H4 (cell line): ENCODE data around the gene EEF1A2. TPM values are rescaled to one million over a fixed set of nuclear protein-coding genes. Genes with fewer than 3 reads are reported as not detected.
"Not testable (repeated sequence)": the region's sequence is repeated elsewhere in the genome, so short reads cannot be mapped to it uniquely, and the experiment has no call there.

Experiments
- DNase-seq: peaks from one replicate; pipeline ENCODE4 v3.0.0-alpha.2; 2015; ENCODE audit warnings: low spot score
- total RNA-seq: library from RNA; depleted of rRNA; stranded (reverse); fragments of >200 nt; shearing (Covaris generic); gene quantifications from 2 replicates; pipeline ENCODE4 v1.2.3, GENCODE V29; 2014

The EEF1A2 gene
- total RNA-seq, 1 experiment from 2014 or later: 181 TPM

DNA sequence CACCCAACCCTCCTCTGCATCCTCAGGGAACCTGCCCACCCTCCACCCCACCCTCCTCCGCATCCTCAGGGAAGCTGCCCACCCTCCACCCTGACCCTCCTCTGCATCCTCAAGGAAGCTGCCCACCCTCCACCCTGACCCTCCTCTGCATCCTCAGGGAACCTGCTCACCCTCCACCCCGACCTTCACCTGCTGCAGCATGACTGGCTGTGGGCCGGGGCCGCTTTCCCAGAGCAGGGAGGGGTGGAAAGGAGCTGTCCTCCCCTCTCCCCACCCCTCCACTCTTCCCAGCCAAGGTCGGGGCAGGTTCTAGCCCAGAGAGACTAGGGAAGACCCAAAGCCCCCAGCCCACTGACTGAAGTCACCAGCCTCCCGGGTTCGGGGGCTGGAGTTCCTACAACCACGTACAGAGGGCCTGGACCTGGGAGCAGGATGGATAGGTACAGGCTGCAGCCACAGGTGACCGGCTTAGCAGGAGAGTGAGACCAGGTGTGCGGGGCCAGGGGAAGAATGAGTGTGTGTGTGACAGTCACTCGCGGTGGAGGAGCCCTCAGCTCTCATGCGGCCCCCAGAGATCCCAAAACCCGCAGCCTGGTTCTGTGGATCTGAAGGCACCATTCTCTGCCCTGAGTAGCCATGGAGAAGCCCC lies 11.6 kb downstream of the EEF1A2 start:
- no peak for DNase-seq

DNA sequence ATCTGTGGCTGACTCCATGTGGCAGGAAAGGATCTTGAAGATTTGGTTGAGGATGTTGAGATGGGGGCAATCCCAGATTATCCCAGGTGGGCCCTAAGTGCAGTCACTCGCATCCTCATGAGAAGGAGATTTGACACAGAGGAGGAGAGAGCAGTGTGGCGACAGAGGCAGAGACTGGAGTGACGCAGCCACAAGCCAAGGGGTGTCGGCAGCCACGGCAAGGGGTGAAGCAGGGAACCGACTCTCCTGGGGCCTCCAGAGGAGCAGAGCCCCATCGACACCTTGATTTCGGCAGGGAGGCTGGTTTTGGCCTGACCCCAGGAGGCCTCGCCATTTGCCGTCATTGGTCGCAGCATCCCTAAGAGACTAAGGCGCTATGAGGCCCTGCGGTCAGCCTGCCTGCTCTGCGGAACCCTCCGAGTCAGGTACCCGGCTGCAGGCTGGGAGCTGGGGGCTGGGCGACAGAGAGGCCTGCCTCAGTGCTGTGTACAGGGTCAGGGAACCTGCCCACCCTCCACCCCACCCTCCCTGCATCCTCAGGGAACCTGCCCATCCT lies 12.5 kb downstream of the EEF1A2 start:
- DNase-seq: no peak

DNA sequence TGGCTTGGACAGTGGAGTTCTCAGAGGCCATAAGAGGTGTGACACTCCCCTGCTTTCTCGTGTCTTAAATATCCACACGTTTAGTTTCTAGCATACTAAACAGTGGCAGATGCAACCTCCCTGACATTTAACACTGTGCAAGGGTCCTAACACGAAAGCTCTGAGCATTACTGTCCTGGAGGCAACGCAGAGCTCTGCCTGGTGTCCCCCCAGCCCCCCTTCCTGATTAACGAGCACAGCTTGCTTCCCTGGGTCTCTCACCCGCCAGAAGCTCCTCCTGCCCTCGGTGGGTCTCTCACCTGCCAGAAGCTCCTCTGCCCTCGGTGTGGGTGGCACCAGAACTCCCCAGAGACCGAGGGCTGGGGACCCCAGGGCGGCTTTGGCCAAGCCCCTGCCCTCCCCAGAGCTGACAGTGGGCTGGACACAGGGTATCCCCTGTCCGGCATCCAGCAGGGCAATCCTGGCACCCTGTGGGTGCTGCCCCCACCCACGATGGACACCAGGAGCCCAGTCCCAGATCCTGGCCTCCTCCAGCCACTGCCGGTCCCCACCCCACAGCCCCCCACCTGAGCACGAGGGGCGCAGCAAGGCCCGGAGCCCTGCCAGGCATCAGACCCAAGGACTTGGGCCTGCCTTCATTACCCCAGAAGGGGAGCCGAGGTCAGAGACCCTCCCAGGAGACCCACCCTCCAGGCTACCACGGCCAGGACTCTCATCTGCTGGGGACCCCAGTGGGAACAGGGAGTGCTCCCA lies 14.1 kb downstream of the EEF1A2 start:
- DNase-seq: no peak

DNA sequence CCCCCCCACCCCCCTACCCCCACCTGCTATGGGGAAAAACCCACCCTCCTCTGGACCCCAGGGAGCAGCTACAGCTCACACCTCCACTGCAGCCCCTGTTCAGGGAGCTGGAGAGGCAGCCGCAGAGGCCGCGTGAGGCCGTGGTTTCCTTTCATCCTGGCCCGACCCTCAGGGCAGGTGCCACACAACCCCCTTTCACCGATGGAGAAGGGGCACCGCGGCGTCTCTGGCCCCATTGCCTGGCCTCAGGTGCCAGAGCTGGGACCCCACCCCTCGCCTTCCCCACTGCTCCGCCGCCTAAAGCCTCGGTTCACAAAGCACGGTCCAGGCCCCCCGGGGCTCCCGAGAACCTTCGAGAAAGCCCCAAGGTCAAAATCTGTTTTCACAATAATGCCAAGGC lies 14.6 kb downstream of the EEF1A2 start:
- no peak for DNase-seq

DNA sequence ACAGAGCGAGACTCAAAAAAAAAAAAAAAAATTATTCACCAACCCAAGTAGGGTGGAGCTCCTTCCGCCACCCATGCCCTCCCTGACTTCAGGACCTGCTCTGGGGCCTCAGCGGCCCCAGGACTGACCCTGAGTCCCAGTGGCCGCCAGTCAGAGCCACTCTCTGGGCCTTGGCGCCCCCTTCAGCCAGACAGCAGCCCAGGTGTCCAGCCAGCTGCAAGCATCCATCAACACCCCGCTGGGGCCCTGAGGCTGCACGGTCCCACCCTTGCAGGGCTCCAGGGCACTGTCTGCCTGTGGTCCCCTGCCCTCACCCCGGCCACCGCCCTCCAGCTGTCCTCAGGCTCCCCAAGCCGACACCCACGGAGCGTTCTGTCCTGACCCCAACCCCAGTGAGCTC lies 15.0 kb downstream of the EEF1A2 start:
- no peak for DNase-seq

DNA sequence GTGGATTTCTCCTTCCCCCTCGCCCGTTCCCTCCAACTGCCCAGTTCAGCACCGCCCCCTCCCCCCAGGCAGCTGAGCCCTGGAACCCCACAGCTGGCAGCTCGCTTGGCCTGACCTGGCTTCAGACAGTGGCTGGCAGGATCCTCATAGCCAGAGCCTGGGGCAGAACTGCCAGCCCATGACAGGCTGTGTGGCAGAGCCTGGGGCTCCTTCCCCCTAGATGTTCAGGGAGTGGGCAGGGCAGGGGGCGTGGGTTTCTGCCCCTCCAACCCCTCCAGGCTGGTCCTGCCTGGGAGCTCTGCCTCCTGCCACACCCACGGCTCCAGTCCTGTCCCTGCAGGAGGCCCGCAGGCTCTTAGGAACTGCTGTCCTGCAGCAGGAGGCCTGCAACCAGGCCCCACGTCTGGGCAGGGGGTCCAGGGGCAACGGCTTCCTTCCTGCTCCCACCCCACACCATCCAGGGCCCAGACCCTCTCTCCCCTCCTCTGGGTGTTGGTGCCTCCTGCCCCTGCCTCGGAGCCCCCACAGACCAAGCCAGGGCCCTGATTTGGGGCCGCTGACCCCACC lies 16.8 kb downstream of the EEF1A2 start:
- no peak for DNase-seq

DNA sequence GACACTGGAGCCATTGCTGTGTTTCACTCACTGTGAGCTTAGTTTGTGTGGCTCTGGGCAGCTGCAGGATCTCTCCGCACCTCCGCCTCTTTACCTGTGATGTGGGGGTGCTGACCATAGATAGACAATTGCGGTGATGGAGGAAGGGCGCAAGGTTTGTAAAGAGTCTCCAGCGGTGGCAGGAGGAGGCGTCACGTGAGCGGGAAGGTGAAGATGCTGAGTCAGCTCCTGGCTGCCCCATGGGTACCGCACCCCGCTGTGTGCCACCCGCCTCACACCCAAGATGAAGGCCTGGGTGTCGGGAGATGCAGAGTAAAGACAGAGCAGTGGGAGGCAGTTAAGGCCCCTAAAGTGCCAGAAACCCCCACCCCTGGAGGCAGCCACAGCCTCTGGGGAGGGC lies 17.4 kb downstream of the EEF1A2 start:
- DNase-seq: no peak

DNA sequence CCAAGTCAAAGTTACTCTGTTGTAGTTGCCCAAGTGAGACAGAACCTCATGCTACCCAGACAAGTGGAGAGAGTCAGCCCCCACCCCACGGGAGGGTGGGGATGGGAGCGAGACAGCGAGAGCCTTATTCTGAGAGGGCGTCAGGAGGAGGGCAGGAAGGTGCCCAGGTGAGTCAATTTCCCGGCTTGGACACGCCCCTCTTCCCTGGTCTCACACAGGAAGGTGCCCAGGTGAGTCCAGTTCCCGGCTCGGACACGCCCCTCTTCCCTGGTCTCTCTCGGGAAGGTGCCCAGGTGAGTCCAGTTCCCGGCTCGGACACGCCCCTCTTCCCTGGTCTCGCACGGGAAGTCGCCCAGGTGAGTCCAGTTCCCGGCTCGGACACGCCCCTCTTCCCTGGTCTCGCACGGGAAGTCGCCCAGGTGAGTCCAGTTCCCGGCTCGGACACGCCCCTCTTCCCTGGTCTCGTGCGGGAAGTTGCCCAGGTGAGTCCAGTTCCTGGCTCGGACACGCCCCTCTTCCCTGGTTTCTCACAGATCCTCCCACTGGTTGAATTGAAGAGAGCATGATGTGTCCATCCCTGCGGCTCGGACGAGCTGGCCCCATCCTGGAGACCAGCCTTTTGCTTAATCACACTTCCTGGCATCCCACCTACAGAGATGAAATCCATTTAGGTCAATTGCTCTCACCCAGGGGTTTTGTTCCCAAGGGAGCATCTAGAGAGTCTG lies 19.0 kb downstream of the EEF1A2 start:
- DNase-seq: not testable (repeated sequence)

DNA sequence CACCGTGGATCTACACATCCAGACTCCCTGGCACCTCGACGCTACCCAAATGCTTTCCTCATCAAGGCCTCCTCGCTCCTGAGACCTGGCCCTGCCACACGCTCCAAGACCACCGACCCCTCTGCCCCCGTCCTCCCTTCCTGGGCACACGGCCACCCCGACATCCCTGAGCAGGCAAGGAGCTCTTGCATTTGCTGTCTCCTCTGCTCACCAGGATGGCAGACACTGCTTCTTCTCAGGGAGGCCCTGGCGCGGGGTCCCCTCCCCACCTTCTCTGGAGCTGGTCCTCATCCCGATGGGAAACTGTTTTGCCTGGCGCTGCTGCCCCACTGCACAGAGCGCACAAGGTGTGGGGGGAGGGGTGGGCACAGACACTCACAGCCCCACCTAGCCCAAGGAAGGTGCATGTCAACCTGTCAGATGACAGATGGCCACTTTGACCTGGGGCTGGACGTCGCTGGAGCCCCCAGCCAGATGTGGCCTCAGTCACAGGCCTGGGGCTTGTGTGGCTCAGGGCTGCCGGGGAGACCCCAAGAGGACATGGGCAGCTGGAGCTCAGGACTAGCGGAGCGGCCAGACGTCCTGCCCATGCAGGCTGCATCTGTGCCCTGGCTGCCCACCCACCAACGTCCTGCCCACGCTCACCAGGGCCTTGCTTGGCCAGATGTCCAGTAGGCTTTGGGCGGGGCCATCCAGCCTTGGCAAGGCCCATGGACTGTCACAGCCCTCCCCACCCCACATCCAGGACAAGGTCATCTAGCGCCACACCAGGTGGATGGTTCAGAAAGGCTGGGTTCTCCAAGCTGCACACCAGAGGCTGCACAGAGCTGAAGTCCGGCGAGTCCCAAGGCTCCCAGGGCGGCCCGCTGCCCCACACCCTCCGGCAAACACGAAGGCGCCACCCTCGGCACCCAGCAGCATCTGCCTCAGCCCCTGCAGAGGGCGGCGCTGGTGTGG lies 20.3 kb downstream of the EEF1A2 start:
- no peak for DNase-seq

DNA sequence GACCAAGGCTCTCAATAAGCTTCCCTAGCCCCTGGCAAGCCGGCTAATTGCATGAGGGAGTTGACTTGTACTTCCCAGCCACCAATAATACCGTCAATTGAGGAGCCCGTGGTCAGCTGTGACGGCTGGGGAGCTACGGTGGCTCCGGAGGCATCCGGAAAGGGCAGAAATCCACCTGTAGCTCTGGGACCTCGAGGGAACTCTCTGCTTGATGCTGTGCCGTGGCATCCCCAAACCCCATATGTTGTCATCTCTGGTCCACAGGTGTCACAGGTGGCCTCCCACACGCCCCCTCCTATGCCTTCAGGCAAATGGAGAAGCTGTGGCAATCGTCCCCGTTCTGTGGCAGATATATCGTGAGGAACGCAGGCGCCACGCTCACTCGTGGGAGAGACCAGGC lies 20.9 kb downstream of the EEF1A2 start:
- no peak for DNase-seq

DNA sequence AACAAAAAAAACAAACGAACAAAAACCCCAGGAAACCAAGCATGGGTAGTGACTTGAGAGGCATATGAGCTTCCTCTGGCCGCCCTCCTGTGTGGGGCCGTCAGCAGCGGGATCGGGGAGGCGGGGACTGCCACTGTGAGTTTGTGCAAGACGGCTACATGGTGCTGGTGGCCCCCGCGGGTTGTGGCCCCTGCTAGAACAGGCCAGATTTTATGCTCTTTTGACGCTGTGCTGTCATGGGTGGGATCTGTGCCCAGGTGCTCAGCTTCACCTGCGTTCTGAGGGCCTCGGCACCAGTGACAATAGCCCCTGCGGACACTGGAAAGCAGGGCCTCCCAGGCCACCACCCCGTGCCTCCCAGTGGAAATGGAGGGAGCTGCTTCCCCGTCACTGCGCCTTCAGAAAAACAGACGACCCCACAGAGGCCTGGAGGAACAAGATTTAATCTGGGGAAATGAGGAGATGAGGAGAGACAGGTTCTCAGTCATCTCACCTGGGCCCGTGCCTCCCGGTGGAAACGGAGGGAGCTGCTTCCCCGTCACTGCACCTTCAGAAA lies 21.7 kb downstream of the EEF1A2 start:
- DNase-seq: no peak

DNA sequence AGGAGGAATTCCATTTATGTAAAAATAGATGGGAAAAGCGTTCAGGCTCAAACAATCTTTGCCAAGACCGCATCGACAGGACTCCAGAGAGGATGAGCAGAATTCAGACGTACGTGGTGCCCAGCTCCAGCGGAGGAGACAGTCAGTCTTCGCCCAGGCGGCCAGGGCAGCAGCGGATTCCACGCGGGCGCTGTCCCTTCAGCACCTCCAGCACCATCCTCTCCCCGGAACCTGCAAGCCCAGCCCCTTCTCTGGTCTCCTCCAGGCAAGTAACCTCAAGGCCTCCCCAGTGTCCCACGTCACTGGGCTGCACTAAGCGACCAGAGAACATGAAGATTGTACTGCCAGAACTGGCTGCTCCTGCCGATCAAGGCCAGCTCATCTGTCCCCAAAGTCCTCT lies 23.7 kb downstream of the EEF1A2 start:
- no peak for DNase-seq

DNA sequence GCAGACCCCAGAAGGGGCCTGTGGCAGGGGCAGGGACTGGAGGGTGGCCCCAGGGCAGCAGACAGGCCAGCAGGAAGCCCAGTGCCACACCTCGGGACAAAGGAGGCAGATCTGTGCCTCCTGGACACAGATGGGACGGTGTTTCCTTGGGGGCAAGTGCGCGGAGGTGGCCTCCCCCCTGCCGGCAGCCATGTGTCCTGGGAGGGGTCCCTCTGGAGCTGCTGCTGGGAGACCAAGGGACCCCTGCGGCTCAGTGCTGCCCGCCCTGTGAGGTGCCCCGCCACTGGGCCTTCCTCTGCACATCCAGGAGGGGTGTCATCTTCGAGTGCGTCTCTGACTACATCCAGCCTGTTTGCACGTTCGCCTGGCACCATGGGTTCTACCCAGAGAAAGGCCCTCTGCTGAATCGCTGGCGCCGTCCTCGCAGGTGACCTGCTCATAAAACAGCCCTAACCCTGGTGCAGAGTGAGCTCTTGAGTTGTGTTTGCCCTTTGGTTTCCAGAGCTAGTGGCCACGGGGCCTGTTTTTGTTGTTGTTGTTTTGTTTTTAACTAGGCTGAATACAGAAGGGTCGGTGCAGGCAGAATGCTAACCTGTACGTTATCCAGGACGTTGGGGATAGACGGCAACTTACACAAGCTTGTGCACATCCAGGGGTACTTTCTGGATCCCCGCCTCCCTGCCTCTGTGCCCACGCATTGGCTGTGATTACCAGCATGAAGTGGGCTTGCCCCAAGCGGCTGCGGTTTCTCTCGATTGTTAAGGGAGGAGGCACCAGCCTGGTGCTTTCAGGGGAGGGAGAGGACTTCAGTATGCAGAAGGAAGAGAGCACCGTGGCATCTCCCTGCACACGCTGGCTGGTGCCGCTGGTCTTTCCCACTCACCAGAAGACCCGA lies 25.1 kb downstream of the EEF1A2 start:
- no peak for DNase-seq

DNA sequence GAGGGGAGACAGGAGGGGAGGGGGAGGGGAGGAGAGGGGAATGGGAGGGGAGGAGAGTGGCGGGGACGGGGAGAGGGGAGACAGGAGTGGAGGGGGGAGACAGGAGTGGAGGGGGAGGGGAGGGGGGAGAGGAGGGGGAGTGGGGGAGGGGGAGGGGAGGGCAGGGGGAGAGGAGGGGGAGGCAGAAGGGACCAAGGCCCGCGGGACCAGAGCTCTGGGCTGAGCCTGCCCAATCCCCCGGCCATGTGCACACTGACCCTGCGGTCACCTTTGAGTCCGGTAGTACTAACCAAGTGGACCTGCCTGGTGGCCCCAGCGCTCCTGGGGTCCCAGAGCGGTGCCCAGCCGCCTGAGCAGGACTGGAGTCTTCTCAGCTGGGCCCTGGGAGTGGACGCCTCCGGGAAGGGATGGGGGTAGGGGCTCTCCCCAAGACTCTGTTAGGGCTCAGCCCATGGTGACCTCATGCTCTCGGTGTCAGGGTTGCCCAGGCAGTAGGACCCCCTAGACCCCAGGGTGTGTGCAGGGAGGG lies 26.0 kb downstream of the EEF1A2 start:
- no peak for DNase-seq

DNA sequence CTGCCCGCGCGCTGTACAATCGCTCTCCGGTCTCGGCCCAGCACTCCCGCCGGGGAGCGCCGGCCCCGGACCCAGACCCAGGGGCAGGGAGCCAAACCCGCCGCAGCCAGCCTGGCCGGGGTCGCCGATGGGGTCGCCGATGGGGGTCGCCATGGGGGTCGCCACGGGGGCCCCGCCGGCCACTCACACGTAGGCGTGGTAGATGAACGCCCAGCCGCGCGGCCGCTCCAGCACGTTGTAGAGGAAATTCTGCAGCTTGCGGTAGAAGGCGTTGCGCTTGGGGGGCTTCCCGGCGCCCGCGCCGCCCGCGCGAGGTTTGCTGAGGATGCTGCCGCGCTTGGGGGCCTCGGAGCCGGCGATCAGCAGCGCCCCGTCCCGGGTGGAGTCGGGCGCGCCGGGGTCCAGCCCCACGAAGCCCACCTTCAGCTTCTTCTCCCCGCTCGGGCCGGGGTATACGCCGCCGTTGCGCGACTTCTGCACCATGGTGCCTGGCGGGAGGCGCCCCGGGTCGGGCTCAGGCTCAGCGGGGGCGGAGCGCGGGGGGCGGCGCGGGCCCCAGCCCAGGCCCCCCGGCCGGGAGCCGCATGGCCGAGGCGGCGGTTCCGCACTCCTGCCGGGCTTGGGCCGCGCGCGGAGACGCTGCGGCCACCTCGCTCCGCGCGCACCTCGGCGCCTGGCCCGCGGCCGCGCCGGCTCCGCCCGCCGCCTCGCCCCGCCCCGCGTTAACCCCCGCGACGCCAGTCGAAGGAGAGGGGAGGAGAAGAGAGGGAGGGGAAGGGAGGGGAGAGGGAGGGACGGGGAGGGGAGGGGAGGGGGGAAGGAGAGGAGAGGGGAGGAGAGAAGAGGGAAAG lies 26.7 kb downstream of the EEF1A2 start, which contains the start of gene KCNQ2:
TSS of gene KCNQ2 (minus strand) at position 675 of the 851 bp plus-strand sequence. CDS start at position 483, 192 bp downstream.
- DNase-seq: no peak

DNA sequence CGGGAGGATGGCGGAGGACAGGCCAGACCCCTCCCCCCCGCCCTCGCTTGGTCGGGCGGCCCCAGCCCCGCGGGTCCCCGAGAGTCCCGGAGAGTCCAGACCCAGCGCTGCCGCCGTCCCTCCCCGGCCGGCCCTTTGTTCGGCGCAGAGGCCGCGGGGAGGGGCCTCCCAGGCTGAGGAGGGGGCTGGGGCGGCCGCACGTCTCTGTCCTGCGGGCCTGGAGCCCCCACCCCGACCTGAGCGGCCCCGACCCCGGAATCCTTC lies 27.2 kb downstream of the EEF1A2 start:
- DNase-seq: no peak

DNA sequence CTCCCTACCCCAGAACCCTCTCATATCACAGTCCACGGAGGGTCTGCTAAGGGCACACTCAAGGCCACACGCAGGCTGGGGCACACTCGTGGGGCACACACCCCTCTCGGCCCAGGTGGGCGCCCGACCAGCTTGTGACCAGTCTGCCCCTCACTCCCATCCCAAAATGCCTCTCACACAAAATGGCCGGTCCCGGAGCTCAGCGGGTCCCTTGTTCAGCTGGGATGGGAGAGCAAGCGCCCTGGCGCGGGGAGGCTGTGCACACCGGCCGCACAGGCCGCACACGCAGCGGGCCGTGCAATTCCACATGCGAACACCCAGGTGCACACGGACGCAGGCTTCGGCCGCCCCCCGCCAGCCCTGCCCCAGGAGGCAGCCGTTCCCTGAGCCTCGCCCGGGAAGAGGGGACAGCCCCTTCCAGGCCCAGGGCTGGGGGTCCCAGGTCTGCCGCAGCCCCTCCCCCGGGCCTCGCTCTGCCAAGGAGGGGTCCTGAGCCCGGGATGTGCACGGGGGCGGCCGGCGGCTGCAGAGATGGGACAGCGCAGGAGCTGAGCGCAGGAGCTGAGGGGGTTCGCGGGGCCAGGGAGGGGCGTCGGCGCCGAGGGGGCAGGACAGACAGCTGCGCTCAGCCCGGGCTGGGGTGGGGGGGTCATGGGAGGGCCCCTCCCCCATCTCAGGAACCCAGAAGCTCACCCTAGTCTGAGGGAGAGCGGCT lies 27.7 kb downstream of the EEF1A2 start:
- DNase-seq: no peak

DNA sequence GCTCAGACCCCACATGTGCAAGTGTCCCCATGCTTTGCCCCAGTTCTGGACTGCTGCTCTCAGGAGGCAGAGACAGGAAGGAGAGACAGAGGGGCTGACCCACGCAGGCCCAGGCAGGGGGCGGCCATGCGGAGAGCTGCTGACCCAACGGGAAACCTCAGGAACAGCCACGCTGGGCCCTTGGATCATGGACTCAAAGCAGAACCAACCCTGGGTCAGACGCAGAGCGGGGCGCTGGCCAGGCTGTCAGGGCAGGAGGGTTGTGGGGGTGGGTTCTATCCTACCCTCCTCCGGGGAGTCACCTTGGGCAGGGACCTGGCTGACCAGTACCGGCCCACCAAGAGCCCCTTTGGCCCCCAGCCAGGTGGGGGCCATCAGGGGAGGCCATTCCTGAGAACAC lies 28.5 kb downstream of the EEF1A2 start:
- no peak for DNase-seq
